ENCODE results near the gene PYY.
"Not testable (repeated sequence)": the region's sequence is repeated elsewhere in the genome, so short reads cannot be mapped to it uniquely, and the experiment has no call there.

PYY gene

GRCh38 chr17:43961954-43962353 lies 8.2 kb upstream of the PYY start:
- no peak overlapping the region for H3K9ac ChIP-seq (ENCODE audit: low read depth, low read length)
- 97% methylated on average over 1 of the region's 2 CpGs for WGBS

GRCh38 chr17:43961292-43961691 lies 7.6 kb upstream of the PYY start:
- not testable (repeated sequence) for H3K4me1 ChIP-seq (ENCODE audit: insufficient read depth, low read length); H3K4me3 ChIP-seq (ENCODE audit: low read length); H3K9ac ChIP-seq (ENCODE audit: low read depth, low read length); H3K9me3 ChIP-seq (ENCODE audit: insufficient read depth, low read depth, low read length); H3K27me3 ChIP-seq (ENCODE audit: insufficient read depth, low read length); H3K27ac ChIP-seq (ENCODE audit: low read depth, low read length); H3K36me3 ChIP-seq (ENCODE audit: insufficient read depth, low read length)
- 93% methylated on average over 6 of the region's 6 CpGs for WGBS

More at GRCh38 chr17:43961954-43962353, 8.2 kb upstream of the PYY start:
- Histone ChIP-seq H3K27me3 (ENCODE audit: insufficient read depth, low read length) (no peaks in the 10 kb centered on the region), H3K4me1 (ENCODE audit: insufficient read depth, low read length) (no peaks in the 10 kb centered on the region), H3K27ac (ENCODE audit: low read depth, low read length) (no peak overlapping the region), H3K36me3 (ENCODE audit: insufficient read depth, low read length) (no peaks in the 10 kb centered on the region), H3K9me3 (ENCODE audit: insufficient read depth, low read depth, low read length) (no peaks in the 10 kb centered on the region), H3K4me3 (ENCODE audit: low read length) (no peak overlapping the region)

GRCh38 chr17:43958748-43959352 lies 5.1 kb upstream of the PYY start:
- Histone ChIP-seq H3K9me3 (ENCODE audit: insufficient read depth, low read depth, low read length) (no peaks in the 10 kb centered on the region), H3K27ac (ENCODE audit: low read depth, low read length) (no peak overlapping the region), H3K27me3 (ENCODE audit: insufficient read depth, low read length) (peaks cover 14% of the 10 kb centered on the region), H3K9ac (ENCODE audit: low read depth, low read length) (no peak overlapping the region), H3K36me3 (ENCODE audit: insufficient read depth, low read length) (no peaks in the 10 kb centered on the region), H3K4me3 (ENCODE audit: low read length) (no peak overlapping the region), H3K4me1 (ENCODE audit: insufficient read depth, low read length) (no peaks in the 10 kb centered on the region)
- 78% methylated on average over 2 of the region's 2 CpGs for WGBS

- Histone ChIP-seq H3K27me3 (ENCODE audit: insufficient read depth, low read length) (peaks cover 40% of the 10 kb centered on the region), H3K4me1 (ENCODE audit: insufficient read depth, low read length) (peaks cover 6% of the 10 kb centered on the region)
- WGBS = 95% methylated on average over 7 of the region's 8 CpGs
Measured at GRCh38 chr17:43956222-43956621, 2.5 kb upstream of the PYY start.

GRCh38 chr17:43952724-43953666 lies 745 bp downstream of the PYY start:
- H3K27me3 ChIP-seq (ENCODE audit: insufficient read depth, low read length) = peaks cover 49% of the 10 kb centered on the region

More at GRCh38 chr17:43956222-43956621, 2.5 kb upstream of the PYY start:
- H3K27ac ChIP-seq (ENCODE audit: low read depth, low read length) = no peak overlapping the region
- H3K4me3 ChIP-seq (ENCODE audit: low read length) = no peak overlapping the region
- no peaks in the 10 kb centered on the region for H3K9me3 ChIP-seq (ENCODE audit: insufficient read depth, low read depth, low read length)
- no peak overlapping the region for H3K9ac ChIP-seq (ENCODE audit: low read depth, low read length)
- H3K36me3 ChIP-seq (ENCODE audit: insufficient read depth, low read length) = no peaks in the 10 kb centered on the region

GRCh38 chr17:43952351-43952723 lies 1.4 kb downstream of the PYY start:
- H3K9ac ChIP-seq (ENCODE audit: low read depth, low read length) = peak overlapping the region; percentile 70
- no peak overlapping the region; the same call in 1 of the 2 replicates for H3K27ac ChIP-seq (ENCODE audit: low read depth, low read length)
- H3K4me3 ChIP-seq (ENCODE audit: low read length) = peak overlapping the region; percentile 70
- 3% methylated on average over 19 of the region's 19 CpGs for WGBS
- no peaks in the 10 kb centered on the region for H3K9me3 ChIP-seq (ENCODE audit: insufficient read depth, low read depth, low read length)
- peaks cover 49% of the 10 kb centered on the region for H3K27me3 ChIP-seq (ENCODE audit: insufficient read depth, low read length)
- H3K36me3 ChIP-seq (ENCODE audit: insufficient read depth, low read length) = no peaks in the 10 kb centered on the region
- peaks cover 6% of the 10 kb centered on the region for H3K4me1 ChIP-seq (ENCODE audit: insufficient read depth, low read length)

More at GRCh38 chr17:43952724-43953666, 745 bp downstream of the PYY start:
- WGBS = 4% methylated on average over 82 of the region's 82 CpGs
- peak overlapping the region; percentile 70 for H3K9ac ChIP-seq (ENCODE audit: low read depth, low read length)
- H3K27ac ChIP-seq (ENCODE audit: low read depth, low read length) = peak overlapping the region; percentile 52; the same call in 1 of the 2 replicates
- peak overlapping the region; percentile 70 for H3K4me3 ChIP-seq (ENCODE audit: low read length)
- H3K36me3 ChIP-seq (ENCODE audit: insufficient read depth, low read length) = no peaks in the 10 kb centered on the region
- H3K9me3 ChIP-seq (ENCODE audit: insufficient read depth, low read depth, low read length) = no peaks in the 10 kb centered on the region
- H3K4me1 ChIP-seq (ENCODE audit: insufficient read depth, low read length) = peaks cover 6% of the 10 kb centered on the region

GRCh38 chr17:43951750-43952149 lies 2.0 kb downstream of the PYY start:
- Histone ChIP-seq H3K36me3 (ENCODE audit: insufficient read depth, low read length) (no peaks in the 10 kb centered on the region), H3K4me3 (ENCODE audit: low read length) (peak overlapping the region; percentile 70), H3K9ac (ENCODE audit: low read depth, low read length) (peak overlapping the region; percentile 70; the same call in 1 of the 2 replicates), H3K27ac (ENCODE audit: low read depth, low read length) (no peak overlapping the region), H3K9me3 (ENCODE audit: insufficient read depth, low read depth, low read length) (no peaks in the 10 kb centered on the region), H3K4me1 (ENCODE audit: insufficient read depth, low read length) (peaks cover 6% of the 10 kb centered on the region), H3K27me3 (ENCODE audit: insufficient read depth, low read length) (peaks cover 49% of the 10 kb centered on the region)
- 56% methylated on average over 4 of the region's 4 CpGs for WGBS

GRCh38 chr17:43950554-43950953 lies 3.2 kb downstream of the PYY start:
- Histone ChIP-seq H3K27me3 (ENCODE audit: insufficient read depth, low read length) (peaks cover 49% of the 10 kb centered on the region), H3K27ac (ENCODE audit: low read depth, low read length) (no peak overlapping the region), H3K9ac (ENCODE audit: low read depth, low read length) (no peak overlapping the region), H3K4me1 (ENCODE audit: insufficient read depth, low read length) (peaks cover 6% of the 10 kb centered on the region), H3K36me3 (ENCODE audit: insufficient read depth, low read length) (no peaks in the 10 kb centered on the region), H3K9me3 (ENCODE audit: insufficient read depth, low read depth, low read length) (no peaks in the 10 kb centered on the region), H3K4me3 (ENCODE audit: low read length) (no peak overlapping the region)
- 88% methylated on average over 1 of the region's 2 CpGs for WGBS

GRCh38 chr17:43949781-43950180 lies 4.0 kb downstream of the PYY start:
- Histone ChIP-seq H3K9me3 (ENCODE audit: insufficient read depth, low read depth, low read length) (no peaks in the 10 kb centered on the region), H3K9ac (ENCODE audit: low read depth, low read length) (no peak overlapping the region), H3K27ac (ENCODE audit: low read depth, low read length) (no peak overlapping the region), H3K27me3 (ENCODE audit: insufficient read depth, low read length) (peaks cover 44% of the 10 kb centered on the region), H3K36me3 (ENCODE audit: insufficient read depth, low read length) (no peaks in the 10 kb centered on the region), H3K4me3 (ENCODE audit: low read length) (no peak overlapping the region), H3K4me1 (ENCODE audit: insufficient read depth, low read length) (peaks cover 6% of the 10 kb centered on the region)
- WGBS = 74% methylated on average over 4 of the region's 4 CpGs

GRCh38 chr17:43946781-43947180 lies 7.0 kb downstream of the PYY start:
- no peak overlapping the region for H3K9ac ChIP-seq (ENCODE audit: low read depth, low read length)
- no peaks in the 10 kb centered on the region for H3K9me3 ChIP-seq (ENCODE audit: insufficient read depth, low read depth, low read length)
- no peaks in the 10 kb centered on the region for H3K36me3 ChIP-seq (ENCODE audit: insufficient read depth, low read length)
- no peak overlapping the region for H3K27ac ChIP-seq (ENCODE audit: low read depth, low read length)
- peaks cover 14% of the 10 kb centered on the region for H3K27me3 ChIP-seq (ENCODE audit: insufficient read depth, low read length)
- whole genome bisulfite sequencing = 64% methylated on average over 4 of the region's 4 CpGs
- H3K4me1 ChIP-seq (ENCODE audit: insufficient read depth, low read length) = peaks cover 2% of the 10 kb centered on the region
- H3K4me3 ChIP-seq (ENCODE audit: low read length) = no peak overlapping the region

- H3K36me3 ChIP-seq (ENCODE audit: insufficient read depth, low read length) = no peaks in the 10 kb centered on the region
- H3K4me3 ChIP-seq (ENCODE audit: low read length) = no peak overlapping the region
- H3K27ac ChIP-seq (ENCODE audit: low read depth, low read length) = no peak overlapping the region
- H3K9ac ChIP-seq (ENCODE audit: low read depth, low read length) = no peak overlapping the region
- H3K9me3 ChIP-seq (ENCODE audit: insufficient read depth, low read depth, low read length) = no peaks in the 10 kb centered on the region
- WGBS = 85% methylated on average over 12 of the region's 12 CpGs
- H3K27me3 ChIP-seq (ENCODE audit: insufficient read depth, low read length) = peaks cover 1% of the 10 kb centered on the region; the same call in 1 of the 2 replicates
- H3K4me1 ChIP-seq (ENCODE audit: insufficient read depth, low read length) = no peaks in the 10 kb centered on the region
Measured at GRCh38 chr17:43945074-43945829, 8.5 kb downstream of the PYY start.
